Activated B cell treated with CpG ODN at 0.5 μM for 24 hours (primary cell): ENCODE measurements around the gene PDE1C. TPM values are rescaled to one million over a fixed set of nuclear protein-coding genes. Genes with fewer than 3 reads are reported as not detected.

ENCODE experiments used
- ATAC-seq: fragments of 200-7000 bp; cut with Tn5 transposase; one replicate; pipeline ENCODE4 v1.10.0; 2021; ENCODE audit warnings: low read depth, mild to moderate bottlenecking, moderate library complexity
- CTCF ChIA-PET: fragments of 350-600 bp; sonication (Branson Sonifier 250); formaldehyde crosslinking; loops from one replicate; lab custom pipeline; 2021; ENCODE audit warnings: antibody characterized with exemption; lab: Charles Lee
- POLR2A ChIA-PET: fragments of 350-600 bp; sonication (Branson Sonifier 250); formaldehyde crosslinking; loops from one replicate; lab custom pipeline; 2021; ENCODE audit warnings: antibody characterized with exemption; lab: Charles Lee
- DNase-seq: peaks from one replicate; pipeline ENCODE4 v3.0.0; 2022
- H3K27ac Mint-ChIP-seq: one replicate; pipeline ENCODE4 v1.8.0; 2020; ENCODE audit warnings: mixed read lengths
- H3K27me3 Mint-ChIP-seq: one replicate; pipeline ENCODE4 v1.8.0; 2021; ENCODE audit warnings: mixed read lengths
- H3K36me3 Mint-ChIP-seq: one replicate; pipeline ENCODE4 v1.8.0; 2021; ENCODE audit warnings: low read depth, mixed read lengths
- H3K4me1 Mint-ChIP-seq: one replicate; pipeline ENCODE4 v1.8.0; 2021; ENCODE audit warnings: mixed read lengths
- H3K4me3 Mint-ChIP-seq: one replicate; pipeline ENCODE4 v1.8.0; 2020; ENCODE audit warnings: mild to moderate bottlenecking, mixed read lengths
- H3K9me3 Mint-ChIP-seq: one replicate; pipeline ENCODE4 v1.8.0; 2020; ENCODE audit warnings: mixed read lengths
- CTCF ChIP-seq: fragments of 200-600 bp; IDR thresholded peaks from one replicate; pipeline ENCODE4 v1.8.0; 2022; ENCODE audit warnings: antibody characterized with exemption, mild to moderate bottlenecking
- intact Hi-C: fragments of 100-400 bp; cut with micrococcal nuclease; formaldehyde crosslinking; loops from one replicate; pipeline ENCODE4 v1.15.1; 2024
- total RNA-seq: library from RNA; stranded (reverse); gene quantifications from 2 replicates; pipeline ENCODE4 v1.2.3, GENCODE V29; 2022

PDE1C gene
- total RNA-seq, 1 donor from 2014 or later = not detected

- Mint-ChIP-seq H3K9me3 (no peaks in the 10 kb centered on the region), H3K27me3 (no peaks in the 10 kb centered on the region), H3K36me3 (no peaks in the 10 kb centered on the region), H3K4me1 (no peaks in the 10 kb centered on the region), H3K27ac (no peak overlapping the region), H3K4me3 (no peak overlapping the region)
- no peak for ATAC-seq
- intact Hi-C loops = no loop called here
- ChIA-PET CTCF (no interaction called here), POLR2A (no interaction called here)
- no peak for TF ChIP-seq CTCF
- DNase-seq = no peak
Measured at GRCh38 chr7:31729195-31729804, 340.9 kb downstream of the PDE1C start.

- DNase-seq (no peak), ATAC-seq (no peak)
- Mint-ChIP-seq H3K27me3 (no peaks in the 10 kb centered on the region), H3K4me3 (no peak overlapping the region), H3K9me3 (no peaks in the 10 kb centered on the region), H3K36me3 (no peaks in the 10 kb centered on the region), H3K27ac (no peak overlapping the region), H3K4me1 (no peaks in the 10 kb centered on the region)
- TF ChIP-seq CTCF = no peak
- ChIA-PET CTCF (no interaction called here), POLR2A (no interaction called here)
- intact Hi-C loops = no loop called here
Measured at GRCh38 chr7:31724696-31725095, 345.5 kb downstream of the PDE1C start.

DNA sequence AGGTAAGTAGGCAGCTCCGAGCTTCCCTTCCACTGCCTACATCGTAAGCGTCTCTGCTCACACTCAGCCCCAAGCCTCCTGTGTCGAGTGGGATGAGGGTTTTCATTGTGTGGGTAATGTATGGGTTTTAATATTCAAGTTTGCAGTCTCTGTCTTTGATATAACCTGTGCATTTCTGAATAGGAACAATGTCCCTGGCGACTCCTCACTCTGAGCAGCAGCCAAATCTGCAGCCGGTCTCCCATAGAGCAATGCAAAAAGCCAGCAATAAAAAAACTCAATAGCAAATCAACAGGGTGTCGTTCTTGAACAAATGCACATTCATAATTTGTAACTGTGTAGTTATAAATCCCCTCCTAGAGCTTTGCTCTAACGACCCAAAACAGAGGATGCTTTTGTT, 349.8 kb downstream of the PDE1C start:
- Mint-ChIP-seq H3K4me3 (no peak overlapping the region), H3K36me3 (no peaks in the 10 kb centered on the region), H3K27ac (no peak overlapping the region), H3K27me3 (no peaks in the 10 kb centered on the region), H3K9me3 (no peaks in the 10 kb centered on the region), H3K4me1 (no peaks in the 10 kb centered on the region)
- intact Hi-C loops = no loop called here
- ATAC-seq = no peak
- TF ChIP-seq CTCF = no peak
- DNase-seq = no peak
- ChIA-PET POLR2A (no interaction called here), CTCF (no interaction called here)

DNA sequence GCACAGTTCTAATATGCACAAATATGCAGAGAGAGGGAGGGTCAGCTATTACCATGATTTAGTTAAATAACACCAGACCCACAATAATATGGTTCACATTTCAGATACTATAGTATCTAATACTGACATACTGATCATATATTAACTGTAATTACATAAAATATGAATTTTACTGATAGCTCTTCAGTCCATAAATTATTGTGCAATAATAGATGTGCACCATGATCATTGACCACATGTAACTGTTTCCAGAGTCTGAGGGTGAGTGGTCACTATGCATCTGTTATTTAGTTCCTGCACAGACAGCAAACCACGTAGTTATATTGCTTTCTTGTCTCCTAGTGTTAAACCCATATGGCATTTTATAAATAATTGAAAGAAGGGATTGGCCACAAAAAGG, 353.9 kb downstream of the PDE1C start:
- H3K4me3 Mint-ChIP-seq = no peak overlapping the region
- H3K27me3 Mint-ChIP-seq = peaks cover 3% of the 10 kb centered on the region
- CTCF ChIA-PET = no interaction called here
- POLR2A ChIA-PET = no interaction called here
- intact Hi-C loops = no loop called here
- no peaks in the 10 kb centered on the region for H3K9me3 Mint-ChIP-seq
- TF ChIP-seq CTCF = no peak
- no peaks in the 10 kb centered on the region for H3K4me1 Mint-ChIP-seq
- no peaks in the 10 kb centered on the region for H3K36me3 Mint-ChIP-seq
- H3K27ac Mint-ChIP-seq = no peak overlapping the region
- DNase-seq = no peak
- no peak for ATAC-seq

- Mint-ChIP-seq H3K4me1 (peaks cover 11% of the 10 kb centered on the region), H3K27me3 (peaks cover 3% of the 10 kb centered on the region), H3K9me3 (no peaks in the 10 kb centered on the region), H3K36me3 (no peaks in the 10 kb centered on the region), H3K4me3 (no peak overlapping the region), H3K27ac (no peak overlapping the region)
- ATAC-seq (no peak), DNase-seq (no peak)
- TF ChIP-seq CTCF = no peak
- intact Hi-C loops = no loop called here
- CTCF ChIA-PET = no interaction called here
- POLR2A ChIA-PET = no interaction called here
Measured at GRCh38 chr7:31710171-31710570, 360.0 kb downstream of the PDE1C start.
